H1 (cell line): Measurements from ENCODE around the gene RING1. TPM values are rescaled to one million over a fixed set of nuclear protein-coding genes. Genes with fewer than 3 reads are reported as not detected.

ENCODE experiments used
- CTCF ChIA-PET: fragments of 300-600 bp; sonication (Branson Sonifier 250); formaldehyde crosslinking; loops from one replicate; lab custom pipeline; 2021; ENCODE audit not compliant: partially characterized antibody; lab: Charles Lee
- POLR2A ChIA-PET: fragments of 300-600 bp; sonication (Branson Sonifier 250); formaldehyde crosslinking; loops from one replicate; lab custom pipeline; 2021; ENCODE audit warnings: inconsistent platforms; ENCODE audit not compliant: partially characterized antibody; lab: Charles Lee
- DNase-seq, 2 experiments: peaks; one replicate each; pipeline versions ENCODE4 v3.0.0 to v3.0.0-alpha.2; 2010 to 2022; ENCODE audit warnings: low spot score in 2 of 2, low read depth in 1 of 2, mixed read lengths in 1 of 2
- FAIRE-seq: peaks from 2 replicates; lab custom pipeline; 2011; peaks lifted over from hg19 to GRCh38; lab: Jason Lieb, UNC
- H2AFZ ChIP-seq: 2 replicates; pipeline ENCODE4 v1.8.1; 2012; ENCODE audit warnings: low read length, inconsistent platforms
- H2AK5ac ChIP-seq: 2 replicates; pipeline ENCODE4 v1.6.1; 2013; ENCODE audit warnings: low read depth, low read length
- H2BK120ac ChIP-seq: replicated peaks from 2 replicates; pipeline ENCODE3; 2013; ENCODE audit warnings: low read depth, low read length, inconsistent platforms
- H2BK12ac ChIP-seq: 2 replicates; pipeline ENCODE4 v1.6.1; 2013; ENCODE audit warnings: low read depth, low read length
- H2BK15ac ChIP-seq: 2 replicates; pipeline ENCODE4 v1.6.1; 2013; ENCODE audit warnings: low read length
- H2BK20ac ChIP-seq: 2 replicates; pipeline ENCODE4 v1.6.1; 2013; ENCODE audit warnings: low read length
- H2BK5ac ChIP-seq: 2 replicates; pipeline ENCODE4 v1.6.1; 2013; ENCODE audit warnings: low read depth, low read length
- H3K14ac ChIP-seq: 2 replicates; pipeline ENCODE4 v1.6.1; 2013; ENCODE audit warnings: inconsistent platforms; ENCODE audit not compliant: insufficient read length
- H3K18ac ChIP-seq: 2 replicates; pipeline ENCODE4 v1.6.1; 2013; ENCODE audit warnings: low read length; ENCODE audit errors: extremely low read depth
- H3K23ac ChIP-seq: 2 replicates; pipeline ENCODE4 v1.6.1; 2013; ENCODE audit warnings: inconsistent platforms; ENCODE audit not compliant: insufficient read length
- H3K23me2 ChIP-seq: 2 replicates; pipeline ENCODE4 v1.6.1; 2013; ENCODE audit warnings: low read depth, low read length
- H3K27ac ChIP-seq: 2 replicates; pipeline ENCODE4 v1.6.1; 2011; ENCODE audit warnings: low read depth, low read length, inconsistent platforms
- H3K27me3 ChIP-seq, 4 experiments: replicated peaks in 1 of 4; 1 replicate in 1 of 4; 2 replicates in 3 of 4; pipeline versions ENCODE4 v1.6.1 to v1.8.1; 2011 to 2013; ENCODE audit warnings: low read length in 3 of 4, mild to moderate bottlenecking in 3 of 4, inconsistent platforms in 2 of 4, mixed read lengths in 2 of 4, moderate library complexity in 1 of 4; ENCODE audit not compliant: control insufficient read depth in 3 of 4, insufficient read depth in 3 of 4; ENCODE audit errors: extremely low read depth in 1 of 4
- H3K36me3 ChIP-seq, 4 experiments: 2 replicates each; pipeline versions ENCODE4 v1.6.1 to v1.8.1; 2011 to 2013; ENCODE audit warnings: mild to moderate bottlenecking in 4 of 4, low read length in 3 of 4, moderate library complexity in 2 of 4, control low read depth in 1 of 4, inconsistent platforms in 1 of 4; ENCODE audit not compliant: insufficient read depth in 4 of 4, control insufficient read depth in 2 of 4
- H3K4ac ChIP-seq: replicated peaks from 2 replicates; pipeline ENCODE3; 2013; ENCODE audit warnings: low read length, low read depth, mixed read lengths, inconsistent platforms; ENCODE audit not compliant: insufficient read length
- H3K4me1 ChIP-seq, 4 experiments: replicated peaks in 1 of 4; 1 replicate in 1 of 4; 2 replicates in 3 of 4; pipeline versions ENCODE4 v1.6.1 to v1.8.1; 2011 to 2013; ENCODE audit warnings: low read length in 3 of 4, inconsistent platforms in 2 of 4, mixed read lengths in 1 of 4; ENCODE audit not compliant: insufficient read depth in 4 of 4, control insufficient read depth in 3 of 4
- H3K4me2 ChIP-seq, 2 experiments: 2 replicates each; pipeline versions ENCODE4 v1.6.1 to v1.8.1; 2011 to 2013; ENCODE audit warnings: low read depth in 2 of 2, low read length in 2 of 2, control low read depth in 1 of 2, inconsistent platforms in 1 of 2, mild to moderate bottlenecking in 1 of 2; ENCODE audit not compliant: insufficient read depth in 1 of 2
- H3K4me3 ChIP-seq, 4 experiments: fragments of 200-600, 300-600 bp in 1 of 4; sonication (generic), shearing (Covaris generic), sonication (Bioruptor Twin) in 1 of 4; 2 replicates each; pipeline versions ENCODE4 v1.5.1 to v1.8.1; 2011 to 2016; ENCODE audit warnings: low read length in 4 of 4, low read depth in 3 of 4, control low read depth in 2 of 4, inconsistent platforms in 2 of 4, mild to moderate bottlenecking in 2 of 4, mixed read lengths in 1 of 4, moderate library complexity in 1 of 4; ENCODE audit not compliant: insufficient read depth in 2 of 4; ENCODE audit errors: extremely low read depth in 1 of 4
- H3K56ac ChIP-seq: replicated peaks from 2 replicates; pipeline ENCODE3; 2013; ENCODE audit warnings: low read depth, mild to moderate bottlenecking, mixed read lengths, low read length, inconsistent platforms; ENCODE audit not compliant: insufficient read length
- H3K79me1 ChIP-seq: 2 replicates; pipeline ENCODE4 v1.6.1; 2013; ENCODE audit warnings: low read depth, low read length, control low read depth
- H3K79me2 ChIP-seq, 2 experiments: 2 replicates each; pipeline versions ENCODE4 v1.6.1 to v1.8.1; 2012 to 2013; ENCODE audit warnings: low read length in 2 of 2, mild to moderate bottlenecking in 2 of 2, inconsistent platforms in 1 of 2; ENCODE audit not compliant: insufficient read depth in 2 of 2, control insufficient read depth in 1 of 2
- H3K9ac ChIP-seq, 4 experiments: replicated peaks in 1 of 4; 1 replicate in 1 of 4; 2 replicates in 3 of 4; pipeline versions ENCODE4 v1.6.1 to v1.8.1; 2011 to 2013; ENCODE audit warnings: low read depth in 3 of 4, low read length in 3 of 4, control low read depth in 2 of 4, mild to moderate bottlenecking in 2 of 4, moderate library complexity in 2 of 4, inconsistent platforms in 1 of 4; ENCODE audit errors: extremely low read depth in 1 of 4
- H3K9me3 ChIP-seq, 2 experiments: 2 replicates each; pipeline versions ENCODE4 v1.6.1 to v1.8.1; 2012 to 2013; ENCODE audit warnings: mild to moderate bottlenecking in 2 of 2, moderate library complexity in 2 of 2, control low read depth in 1 of 2, inconsistent platforms in 1 of 2, low read depth in 1 of 2, low read length in 1 of 2, mixed read lengths in 1 of 2; ENCODE audit not compliant: insufficient read depth in 2 of 2
- H4K20me1 ChIP-seq, 2 experiments: replicated peaks in 1 of 2; 2 replicates each; pipeline versions ENCODE3 to v1.8.1; 2011 to 2013; ENCODE audit warnings: inconsistent platforms in 2 of 2, low read length in 2 of 2, mild to moderate bottlenecking in 1 of 2; ENCODE audit not compliant: insufficient read depth in 2 of 2, control insufficient read depth in 1 of 2
- H4K5ac ChIP-seq: 2 replicates; pipeline ENCODE4 v1.6.1; 2013; ENCODE audit warnings: low read length, low read depth, mixed read lengths, inconsistent platforms; ENCODE audit not compliant: insufficient read length
- H4K8ac ChIP-seq: 2 replicates; pipeline ENCODE4 v1.8.0; 2013; ENCODE audit warnings: mild to moderate bottlenecking, moderate library complexity, low read length, inconsistent platforms; ENCODE audit not compliant: insufficient read depth; ENCODE audit errors: extremely low read depth
- H4K91ac ChIP-seq: replicated peaks from 2 replicates; pipeline ENCODE3; 2013; ENCODE audit warnings: low read length, mixed read lengths, inconsistent platforms; ENCODE audit not compliant: insufficient read length
- CBX5 ChIP-seq: fragments of 300-800, 300-1000 bp; sonication (generic); IDR thresholded peaks from 2 replicates; pipeline ENCODE4 v1.7.1; 2016; ENCODE audit warnings: antibody characterized with exemption, low read length, low read depth
- CREB1 ChIP-seq: IDR thresholded peaks from 2 replicates; pipeline ENCODE4 v1.6.1; 2012; ENCODE audit warnings: inconsistent platforms
- RBBP5 ChIP-seq: IDR thresholded peaks from 2 replicates; pipeline ENCODE4 v1.7.1; 2012; ENCODE audit warnings: low read depth, mild to moderate bottlenecking, inconsistent platforms, low read length, moderate library complexity, borderline replicate concordance
- TAF7 ChIP-seq: optimal IDR thresholded peaks from 2 replicates; pipeline ENCODE3; 2011; ENCODE audit warnings: low read depth, mild to moderate bottlenecking, inconsistent platforms, low read length, moderate library complexity, borderline replicate concordance
- TBP ChIP-seq: IDR thresholded peaks from 2 replicates; pipeline ENCODE4 v1.6.1; 2011; ENCODE audit warnings: low read depth, low read length, improper control_type of control experiment
- WGBS, 2 experiments: shearing (Covaris generic) in 1 of 2; methylation state at CpG; one replicate each; pipeline versions ENCODE4 v1.1.6 to v1.1.7; 2013 to 2015; ENCODE audit warnings: low lambda C conversion rate in 2 of 2, mixed read lengths in 2 of 2, inconsistent platforms in 1 of 2, low coverage in 1 of 2, missing lambda C conversion rate in 1 of 2; ENCODE audit not compliant: insufficient replicate concordance in 2 of 2, insufficient coverage in 1 of 2, insufficient read length in 1 of 2; ENCODE audit errors: extremely low coverage in 1 of 2, missing lambda C conversion rate in 1 of 2; 5-methylcytosine and 5-hydroxymethylcytosine counted together
- polyA plus RNA-seq, 7 experiments: library from polyadenylated mRNA; depleted of rRNA in 3 of 7; stranded (reverse) in 5 of 7; unstranded in 2 of 7; fragments of >200 nt in 5 of 7; fragments of 200-250 nt in 2 of 7; gene quantifications; 1 replicate in 5 of 7; 2 replicates in 1 of 7; 4 replicates in 1 of 7; pipeline versions ENCODE4 v1.2.1 to v1.2.3, GENCODE V29; 2011 to 2013; ENCODE audit warnings: missing spikeins in 2 of 7, mixed read lengths in 2 of 7
- total RNA-seq: library from RNA; stranded (reverse); fragmentation: NEBNext Ultra II Directional; extraction: Animal tissue kit (Norgen Biotek cat#: 25700); gene quantifications from 2 replicates; pipeline ENCODE4 v1.2.1, GENCODE V29; 2021

The RING1 gene
- total and polyA plus RNA-seq, 2 of the 8 experiments (the other 6 are each of a cell fraction or from before 2014, with no cell fraction given) = 16.4 to 26.0 TPM

- Histone ChIP-seq H3K27me3 (peaks cover 0 to 8% (median 2%) of the 10 kb centered on the region in 4 experiments; a peak in 4 of 7 replicates), H3K4ac (no peak overlapping the region), H3K36me3 (no peaks in the 10 kb centered on the region), H2AK5ac (no peak overlapping the region), H3K14ac (no peak overlapping the region), H2AFZ (no peak overlapping the region), H3K4me3 (no peak overlapping the region), H3K23ac (no peak overlapping the region), H3K4me1 (peaks cover 0 to 6% (median 2%) of the 10 kb centered on the region in 4 experiments; a peak in 6 of 7 replicates), H3K4me2 (no peak overlapping the region), H4K5ac (no peak overlapping the region), H3K79me1 (no peaks in the 10 kb centered on the region), H2BK15ac (no peak overlapping the region), H2BK12ac (peak overlapping the region; percentile 39; the same call in 1 of the 2 replicates), H3K9me3 (no peaks in the 10 kb centered on the region), H3K27ac (no peak overlapping the region), H3K9ac (no peak overlapping the region; a peak in 1 of 7 replicates), H4K20me1 (no peaks in the 10 kb centered on the region), H2BK20ac (no peak overlapping the region), H4K91ac (no peak overlapping the region), H4K8ac (peak overlapping the region; percentile 43; the same call in 1 of the 2 replicates), H3K23me2 (peaks cover 7% of the 10 kb centered on the region; the same call in 1 of the 2 replicates), H3K56ac (no peak overlapping the region), H2BK5ac (no peak overlapping the region), H3K79me2 (no peaks in the 10 kb centered on the region), H2BK120ac (no peak overlapping the region), H3K18ac (no peak overlapping the region)
- WGBS, 2 experiments = 88% methylated on average over 10 of the region's 14 CpGs; no CpG with 5 or more reads in 1 of the 2 experiments
- CTCF ChIA-PET = interaction anchor here (1.0 to 9.5 kb wide), 12 partner anchors 9 to 180 kb away, joined by 3 to 74 read pairs (median 6); no protein-coding TSS in a partner anchor
- FAIRE-seq = no peak
- DNase-seq = no peak
- POLR2A ChIA-PET = interaction anchor here (1.2 to 4.0 kb wide), 6 partner anchors 15 to 192 kb away, joined by 3 to 22 read pairs (median 4); partner anchors contain the start of gene COL11A2
- TF ChIP-seq CBX5 = no peak
- no peak for TF ChIP-seq TBP
- TF ChIP-seq CREB1 = peak; percentile 83
- no peak for TF ChIP-seq TAF7
- no peak for TF ChIP-seq RBBP5
Measured at GRCh38 chr6:33164665-33165373, 43.5 kb upstream of the RING1 start.
